Midbrain (tissue), 1 donor: ENCODE data around the gene ERC2.

Experiments
- DNase-seq: peaks from one replicate; lab custom pipeline; 2025; lab: John Stamatoyannopoulos, UW

The ERC2 gene

GRCh38 chr3:55824406-55824805 is 643.9 kb downstream of the ERC2 start:
- DNase-seq: no peak

GRCh38 chr3:55823829-55824228 is 644.4 kb downstream of the ERC2 start:
- DNase-seq: no peak

GRCh38 chr3:55823001-55823400 is 645.3 kb downstream of the ERC2 start:
- DNase-seq: no peak

GRCh38 chr3:55819005-55819404 is 649.3 kb downstream of the ERC2 start:
- DNase-seq: no peak

GRCh38 chr3:55818485-55818884 is 649.8 kb downstream of the ERC2 start:
- peak; percentile 30 for DNase-seq

GRCh38 chr3:55816794-55817576 is 651.3 kb downstream of the ERC2 start:
- DNase-seq: no peak

GRCh38 chr3:55815262-55815661 is 653.0 kb downstream of the ERC2 start:
- no peak for DNase-seq

- no peak for DNase-seq
These were observed 654.8 kb downstream of the ERC2 start for GRCh38 chr3:55813268-55814097.

GRCh38 chr3:55812394-55813013 is 655.8 kb downstream of the ERC2 start:
- DNase-seq: no peak

GRCh38 chr3:55807210-55807609 is 661.1 kb downstream of the ERC2 start:
- DNase-seq: no peak

- DNase-seq: no peak
These were observed 663.1 kb downstream of the ERC2 start for GRCh38 chr3:55805169-55805568.

GRCh38 chr3:55804170-55805095 is 663.8 kb downstream of the ERC2 start:
- no peak for DNase-seq

GRCh38 chr3:55802816-55803215 is 665.5 kb downstream of the ERC2 start:
- no peak for DNase-seq

GRCh38 chr3:55801676-55802075 is 666.6 kb downstream of the ERC2 start:
- DNase-seq: no peak

- DNase-seq: no peak
These were observed 667.2 kb downstream of the ERC2 start for GRCh38 chr3:55801068-55801467.

- DNase-seq: no peak
These were observed 670.5 kb downstream of the ERC2 start for GRCh38 chr3:55797775-55798174.

GRCh38 chr3:55797084-55797483 is 671.2 kb downstream of the ERC2 start:
- DNase-seq: no peak

- no peak for DNase-seq
These were observed 671.7 kb downstream of the ERC2 start for GRCh38 chr3:55796533-55796932.

GRCh38 chr3:55795746-55796145 is 672.5 kb downstream of the ERC2 start:
- no peak for DNase-seq

- no peak for DNase-seq
These were observed 673.0 kb downstream of the ERC2 start for GRCh38 chr3:55795296-55795695.

- DNase-seq: no peak
These were observed 675.5 kb downstream of the ERC2 start for GRCh38 chr3:55792742-55793141.

- DNase-seq: no peak
These were observed 676.3 kb downstream of the ERC2 start for GRCh38 chr3:55792009-55792408.
